CD14-positive monocyte (primary cell): ENCODE measurements around the gene SLC2A4RG. TPM values are rescaled to one million over a fixed set of nuclear protein-coding genes. Genes with fewer than 3 reads are reported as not detected.
A peak's percentile ranks its signal among the peaks of the same experiment; 100 is the strongest.

Experiments used
- DNase-seq, 3 donors: peaks; one replicate each; pipeline ENCODE4 v3.0.0-alpha.2; 2011 to 2022
- H2AFZ ChIP-seq: 2 replicates; pipeline ENCODE4 v1.6.0; 2012; ENCODE audit warnings: mild to moderate bottlenecking, low read depth, low read length, inconsistent platforms; ENCODE audit not compliant: insufficient read depth, poor library complexity, severe bottlenecking
- H3K27ac ChIP-seq, 2 donors: 1 replicate in 1 of 2; 2 replicates in 1 of 2; pipeline ENCODE4 v1.5.1; 2012 to 2013; ENCODE audit warnings: low read length in 2 of 2, control low read depth in 1 of 2, inconsistent platforms in 1 of 2, low read depth in 1 of 2, mild to moderate bottlenecking in 1 of 2
- H3K27me3 ChIP-seq, 2 donors: one replicate each; pipeline versions ENCODE4 v1.6.0 to v1.6.1; 2011 to 2013; ENCODE audit warnings: low read length in 2 of 2; ENCODE audit not compliant: control insufficient read depth in 2 of 2, insufficient read depth in 2 of 2
- H3K36me3 ChIP-seq, 2 donors: replicated peaks in 1 of 2; 1 replicate in 1 of 2; 2 replicates in 1 of 2; pipeline versions ENCODE4 v1.5.1 to v1.6.1; 2012 to 2013; ENCODE audit warnings: low read length in 2 of 2, control low read depth in 1 of 2, inconsistent platforms in 1 of 2, mild to moderate bottlenecking in 1 of 2; ENCODE audit not compliant: insufficient read depth in 2 of 2, control insufficient read depth in 1 of 2
- H3K4me1 ChIP-seq, 2 donors: 1 replicate in 1 of 2; 2 replicates in 1 of 2; pipeline versions ENCODE4 v1.5.1 to v1.6.1; 2012 to 2013; ENCODE audit warnings: low read length in 2 of 2, control low read depth in 1 of 2, inconsistent platforms in 1 of 2, mild to moderate bottlenecking in 1 of 2, moderate library complexity in 1 of 2; ENCODE audit not compliant: insufficient read depth in 2 of 2, control insufficient read depth in 1 of 2
- H3K4me2 ChIP-seq: replicated peaks from 2 replicates; pipeline ENCODE3; 2012; ENCODE audit warnings: low read length, moderate library complexity, mild to moderate bottlenecking; ENCODE audit not compliant: poor library complexity, severe bottlenecking; ENCODE audit errors: extremely low read depth
- H3K4me3 ChIP-seq, 3 experiments: fragments of 200-600 bp in 1 of 3; sonication (generic) in 1 of 3; replicated peaks in 1 of 3; 1 replicate in 2 of 3; 2 replicates in 1 of 3; pipeline ENCODE4 v1.5.1; 2011 to 2013; ENCODE audit warnings: low read length in 3 of 3, mild to moderate bottlenecking in 3 of 3, control low read depth in 2 of 3, low read depth in 2 of 3, inconsistent platforms in 1 of 3, moderate library complexity in 1 of 3
- H3K79me2 ChIP-seq: 2 replicates; pipeline ENCODE4 v1.6.0; 2012; ENCODE audit warnings: mild to moderate bottlenecking, control low read depth, inconsistent platforms, low read length, moderate library complexity; ENCODE audit not compliant: insufficient read depth
- H3K9ac ChIP-seq: 2 replicates; pipeline ENCODE4 v1.6.0; 2017; ENCODE audit warnings: low read length, mild to moderate bottlenecking; ENCODE audit not compliant: insufficient read depth, poor library complexity, severe bottlenecking
- H3K9me3 ChIP-seq, 2 donors: replicated peaks in 1 of 2; 1 replicate in 1 of 2; 2 replicates in 1 of 2; pipeline versions ENCODE4 v1.5.1 to v1.6.1; 2012 to 2013; ENCODE audit warnings: low read length in 2 of 2, control low read depth in 1 of 2; ENCODE audit not compliant: control insufficient read depth in 1 of 2, insufficient read depth in 1 of 2
- H4K20me1 ChIP-seq: 2 replicates; pipeline ENCODE4 v1.6.0; 2012; ENCODE audit warnings: mild to moderate bottlenecking, low read length, control low read depth, moderate library complexity; ENCODE audit not compliant: insufficient read depth
- H3K27ac Mint-ChIP-seq, 7 donors: one replicate each; pipeline ENCODE4 v1.8.0; 2020; ENCODE audit warnings: mild to moderate bottlenecking in 7 of 7, mixed read lengths in 7 of 7, moderate library complexity in 6 of 7, inconsistent platforms in 2 of 7
- H3K27me3 Mint-ChIP-seq, 3 donors: one replicate each; pipeline ENCODE4 v1.8.0; 2021 to 2022; ENCODE audit warnings: low read depth in 3 of 3, mild to moderate bottlenecking in 3 of 3, mixed read lengths in 3 of 3, moderate library complexity in 3 of 3, inconsistent platforms in 1 of 3
- H3K36me3 Mint-ChIP-seq, 2 donors: one replicate each; pipeline ENCODE4 v1.8.0; 2020; ENCODE audit warnings: mixed read lengths in 2 of 2, inconsistent platforms in 1 of 2, mild to moderate bottlenecking in 1 of 2
- H3K4me1 Mint-ChIP-seq: one replicate; pipeline ENCODE4 v1.8.0; 2020; ENCODE audit warnings: mild to moderate bottlenecking, mixed read lengths
- H3K4me3 Mint-ChIP-seq, 2 donors: one replicate each; pipeline ENCODE4 v1.8.0; 2020; ENCODE audit warnings: mild to moderate bottlenecking in 2 of 2, mixed read lengths in 2 of 2, moderate library complexity in 1 of 2
- H3K9me3 Mint-ChIP-seq, 7 donors: one replicate each; pipeline ENCODE4 v1.8.0; 2020 to 2022; ENCODE audit warnings: mixed read lengths in 7 of 7, mild to moderate bottlenecking in 6 of 7, moderate library complexity in 6 of 7, inconsistent platforms in 2 of 7
- WGBS: methylation state at CpG from one replicate; pipeline ENCODE4 v1.1.5; 2013; ENCODE audit warnings: missing lambda C conversion rate; ENCODE audit not compliant: insufficient coverage; 5-methylcytosine and 5-hydroxymethylcytosine counted together
- intact Hi-C, 2 donors: fragments of 100-400 bp; cut with micrococcal nuclease; formaldehyde crosslinking; loops; one replicate each; pipeline versions ENCODE4 v1.15.0 to v1.15.1; 2023
- polyA plus RNA-seq, 3 donors: library from polyadenylated mRNA; depleted of rRNA in 1 of 3; unstranded in 2 of 3; stranded (reverse) in 1 of 3; fragments of 300-500 nt in 2 of 3; fragments of >200 nt in 1 of 3; fragmentation: Illumina TruSeq in 2 of 3; gene quantifications; 1 replicate in 2 of 3; 2 replicates in 1 of 3; pipeline ENCODE4 v1.2.3, GENCODE V29; 2012 to 2021
- TF ChIP-seq, protein P1 (sequence below): fragments of 200-600 bp; IDR thresholded peaks from one replicate; pipeline ENCODE4 v1.8.0; 2022; ENCODE audit warnings: antibody characterized with exemption, mild to moderate bottlenecking

Gene SLC2A4RG
- polyA plus RNA-seq, 3 donors: 0.46 to 21.0 (median 1.5) TPM

DNA sequence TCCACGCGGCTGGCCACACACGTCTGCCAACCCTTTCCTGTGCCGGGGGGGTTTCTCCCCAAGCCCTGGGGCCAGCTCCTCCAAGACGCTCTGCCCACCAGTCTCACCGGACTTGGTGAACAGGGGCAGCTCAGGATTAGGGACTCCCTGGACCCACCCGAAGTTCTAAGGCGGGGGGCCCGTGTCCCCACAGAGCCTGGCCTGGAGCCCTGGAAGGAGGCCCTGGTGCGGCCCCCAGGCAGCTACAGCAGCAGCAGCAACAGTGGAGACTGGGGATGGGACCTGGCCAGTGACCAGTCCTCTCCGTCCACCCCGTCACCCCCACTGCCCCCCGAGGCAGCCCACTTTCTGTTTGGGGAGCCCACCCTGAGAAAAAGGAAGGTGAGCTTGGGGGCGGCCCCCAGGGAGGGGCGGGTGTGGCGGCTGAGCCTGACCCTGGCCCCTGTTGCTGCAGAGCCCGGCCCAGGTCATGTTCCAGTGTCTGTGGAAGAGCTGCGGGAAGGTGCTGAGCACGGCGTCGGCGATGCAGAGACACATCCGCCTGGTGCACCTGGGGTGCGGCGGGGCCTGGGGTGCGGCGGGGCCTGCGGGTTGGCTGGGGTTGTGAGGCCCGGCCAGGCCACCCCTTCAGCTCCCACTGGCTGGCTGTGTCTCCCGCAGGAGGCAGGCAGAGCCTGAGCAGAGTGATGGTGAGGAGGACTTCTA lies 2.3 kb downstream of the SLC2A4RG start:
- peak overlapping the region in 1 of 3 experiments; percentile 83 for H3K4me3 ChIP-seq
- DNase-seq: no peak
- H3K9ac ChIP-seq: no peak overlapping the region
- Mint-ChIP-seq H3K9me3 (peaks cover 0 to 3% (median 0%) of the 10 kb centered on the region in 7 donors), H3K4me1 (peaks cover 11% of the 10 kb centered on the region), H3K27me3 (peaks cover 7 to 21% (median 14%) of the 10 kb centered on the region in 3 donors), H3K27ac (no peak overlapping the region), H3K36me3 (peaks cover 2 to 8% of the 10 kb centered on the region in 2 donors), H3K4me3 (no peak overlapping the region)
- no peaks in the 10 kb centered on the region for H3K9me3 ChIP-seq
- intact Hi-C loops: loop anchor here in 1 of 2 donors (2.0 to 5.0 kb wide), 3 partner anchors 33 to 120 kb away; partner anchors contain the start of genes ABHD16B, RTEL1 and ZGPAT
- TF ChIP-seq, protein P1, sequence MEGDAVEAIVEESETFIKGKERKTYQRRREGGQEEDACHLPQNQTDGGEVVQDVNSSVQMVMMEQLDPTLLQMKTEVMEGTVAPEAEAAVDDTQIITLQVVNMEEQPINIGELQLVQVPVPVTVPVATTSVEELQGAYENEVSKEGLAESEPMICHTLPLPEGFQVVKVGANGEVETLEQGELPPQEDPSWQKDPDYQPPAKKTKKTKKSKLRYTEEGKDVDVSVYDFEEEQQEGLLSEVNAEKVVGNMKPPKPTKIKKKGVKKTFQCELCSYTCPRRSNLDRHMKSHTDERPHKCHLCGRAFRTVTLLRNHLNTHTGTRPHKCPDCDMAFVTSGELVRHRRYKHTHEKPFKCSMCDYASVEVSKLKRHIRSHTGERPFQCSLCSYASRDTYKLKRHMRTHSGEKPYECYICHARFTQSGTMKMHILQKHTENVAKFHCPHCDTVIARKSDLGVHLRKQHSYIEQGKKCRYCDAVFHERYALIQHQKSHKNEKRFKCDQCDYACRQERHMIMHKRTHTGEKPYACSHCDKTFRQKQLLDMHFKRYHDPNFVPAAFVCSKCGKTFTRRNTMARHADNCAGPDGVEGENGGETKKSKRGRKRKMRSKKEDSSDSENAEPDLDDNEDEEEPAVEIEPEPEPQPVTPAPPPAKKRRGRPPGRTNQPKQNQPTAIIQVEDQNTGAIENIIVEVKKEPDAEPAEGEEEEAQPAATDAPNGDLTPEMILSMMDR: no peak
- peaks cover 0 to 9% of the 10 kb centered on the region in 2 donors for H3K36me3 ChIP-seq
- no peak overlapping the region for H2AFZ ChIP-seq
- H3K27ac ChIP-seq: no peak overlapping the region
- no peak overlapping the region for H3K4me2 ChIP-seq
- peaks cover 7 to 16% of the 10 kb centered on the region in 2 donors for H3K27me3 ChIP-seq
- WGBS: 94% methylated on average over 27 of the region's 30 CpGs
- H4K20me1 ChIP-seq: peaks cover 26% of the 10 kb centered on the region
- peaks cover 33 to 41% of the 10 kb centered on the region in 2 donors for H3K4me1 ChIP-seq
- H3K79me2 ChIP-seq: peaks cover 7% of the 10 kb centered on the region

DNA sequence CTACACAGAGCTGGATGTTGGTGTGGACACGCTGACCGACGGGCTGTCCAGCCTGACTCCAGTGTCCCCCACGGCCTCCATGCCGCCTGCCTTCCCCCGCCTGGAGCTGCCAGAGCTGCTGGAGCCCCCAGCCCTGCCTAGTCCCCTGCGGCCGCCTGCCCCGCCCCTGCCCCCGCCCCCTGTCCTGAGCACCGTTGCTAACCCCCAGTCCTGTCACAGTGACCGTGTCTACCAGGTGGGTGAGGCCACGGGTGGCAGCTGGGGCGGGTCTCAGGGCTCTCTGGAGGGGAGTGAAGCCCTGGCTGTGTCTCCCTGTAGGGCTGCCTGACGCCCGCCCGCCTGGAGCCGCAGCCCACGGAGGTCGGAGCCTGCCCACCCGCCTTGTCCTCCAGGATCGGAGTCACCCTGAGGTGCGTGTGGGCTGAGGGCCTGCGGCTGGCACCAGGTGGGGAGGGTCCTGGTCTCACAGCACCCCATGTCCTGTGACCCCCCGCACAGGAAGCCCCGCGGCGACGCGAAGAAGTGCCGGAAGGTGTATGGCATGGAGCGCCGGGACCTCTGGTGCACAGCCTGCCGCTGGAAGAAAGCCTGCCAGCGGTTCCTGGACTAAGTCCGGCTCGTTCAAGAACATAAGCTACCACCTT lies 2.9 kb downstream of the SLC2A4RG start:
- Histone ChIP-seq H2AFZ (no peak overlapping the region), H4K20me1 (peaks cover 19% of the 10 kb centered on the region), H3K79me2 (peaks cover 7% of the 10 kb centered on the region), H3K4me3 (no peak overlapping the region), H3K27ac (no peak overlapping the region), H3K9me3 (no peaks in the 10 kb centered on the region), H3K9ac (no peak overlapping the region), H3K4me1 (peaks cover 26 to 34% of the 10 kb centered on the region in 2 donors), H3K36me3 (peaks cover 0 to 9% of the 10 kb centered on the region in 2 donors), H3K27me3 (peaks cover 2 to 9% of the 10 kb centered on the region in 2 donors), H3K4me2 (no peak overlapping the region)
- Mint-ChIP-seq H3K4me3 (no peak overlapping the region), H3K9me3 (no peaks in the 10 kb centered on the region), H3K27me3 (peaks cover under 1 to 14% (median 8%) of the 10 kb centered on the region in 3 donors), H3K27ac (no peak overlapping the region), H3K36me3 (peaks cover 2 to 8% of the 10 kb centered on the region in 2 donors), H3K4me1 (peaks cover 7% of the 10 kb centered on the region)
- WGBS: 97% methylated on average over 27 of the region's 37 CpGs
- TF ChIP-seq, protein P1: no peak
- no peak for DNase-seq
- intact Hi-C loops: loop anchor here in 1 of 2 donors (5.0 kb wide), 2 partner anchors 85 to 120 kb away; partner anchors contain the start of genes ABHD16B and RTEL1
